Uterus (tissue), 4 donors: Measurements from ENCODE around the gene KDM4C. TPM values are rescaled to one million over a fixed set of nuclear protein-coding genes. Genes with fewer than 3 reads are reported as not detected.

ENCODE experiments used
- DNase-seq, 2 donors: peaks; one replicate each; pipeline ENCODE4 v3.0.0-alpha.2; 2019 to 2020
- H3K27ac ChIP-seq, 2 donors: fragments of 200-600 bp; sonication (generic); 1 replicate in 1 of 2; 2 replicates in 1 of 2; pipeline ENCODE4 v1.5.1; 2016 to 2018
- H3K27me3 ChIP-seq, 2 donors: fragments of 200-600 bp; sonication (generic); one replicate each; pipeline ENCODE4 v1.5.1; 2018 to 2019; ENCODE audit warnings: control low read depth in 1 of 2
- H3K36me3 ChIP-seq, 2 donors: fragments of 200-600 bp; sonication (generic); one replicate each; pipeline ENCODE4 v1.5.1; 2019; ENCODE audit warnings: control low read depth in 1 of 2
- H3K4me1 ChIP-seq, 2 donors: fragments of 200-600 bp; sonication (generic); one replicate each; pipeline ENCODE4 v1.5.1; 2018 to 2019; ENCODE audit warnings: control low read depth in 1 of 2
- H3K4me3 ChIP-seq, 2 donors: fragments of 200-600 bp; sonication (generic); 1 replicate in 1 of 2; 2 replicates in 1 of 2; pipeline ENCODE4 v1.5.1; 2018 to 2019; ENCODE audit warnings: mild to moderate bottlenecking in 1 of 2
- H3K9me3 ChIP-seq, 2 donors: fragments of 200-600 bp; sonication (generic); one replicate each; pipeline ENCODE4 v1.5.1; 2019; ENCODE audit warnings: control low read depth in 1 of 2
- POLR2A ChIP-seq, 2 donors: fragments of 450-650 bp; IDR thresholded peaks; one replicate each; pipeline ENCODE4 v1.6.1; 2016; ENCODE audit warnings: antibody characterized with exemption in 2 of 2, mild to moderate bottlenecking in 1 of 2, moderate library complexity in 1 of 2
- intact Hi-C: fragments of 100-400 bp; cut with DNase I; formaldehyde crosslinking; loops from one replicate; pipeline ENCODE4 v1.15.1; 2023; ENCODE audit warnings: low total_unique reads
- total RNA-seq, 4 donors: library from RNA; depleted of rRNA in 3 of 4; stranded (reverse); fragments of >200 nt in 3 of 4; gene quantifications; one replicate each; pipeline versions ENCODE4 v1.1.0 to v1.2.4, GENCODE V29; 2014 to 2023
- TF ChIP-seq, protein P1 (sequence below), 4 experiments: fragments of 200-600 bp in 2 of 4; fragments of 450-650 bp in 2 of 4; sonication (generic) in 2 of 4; IDR thresholded peaks; one replicate each; pipeline ENCODE4 v1.5.1; 2016 to 2019; ENCODE audit warnings: antibody characterized with exemption in 4 of 4, mild to moderate bottlenecking in 2 of 4, moderate library complexity in 1 of 4
- donor health status: DM: yes; HTN: yes; CAD: no.

The KDM4C gene
- total RNA-seq, 4 donors from 2014 or later, result 29.1 to 61.4 (median 45.5) TPM

DNA sequence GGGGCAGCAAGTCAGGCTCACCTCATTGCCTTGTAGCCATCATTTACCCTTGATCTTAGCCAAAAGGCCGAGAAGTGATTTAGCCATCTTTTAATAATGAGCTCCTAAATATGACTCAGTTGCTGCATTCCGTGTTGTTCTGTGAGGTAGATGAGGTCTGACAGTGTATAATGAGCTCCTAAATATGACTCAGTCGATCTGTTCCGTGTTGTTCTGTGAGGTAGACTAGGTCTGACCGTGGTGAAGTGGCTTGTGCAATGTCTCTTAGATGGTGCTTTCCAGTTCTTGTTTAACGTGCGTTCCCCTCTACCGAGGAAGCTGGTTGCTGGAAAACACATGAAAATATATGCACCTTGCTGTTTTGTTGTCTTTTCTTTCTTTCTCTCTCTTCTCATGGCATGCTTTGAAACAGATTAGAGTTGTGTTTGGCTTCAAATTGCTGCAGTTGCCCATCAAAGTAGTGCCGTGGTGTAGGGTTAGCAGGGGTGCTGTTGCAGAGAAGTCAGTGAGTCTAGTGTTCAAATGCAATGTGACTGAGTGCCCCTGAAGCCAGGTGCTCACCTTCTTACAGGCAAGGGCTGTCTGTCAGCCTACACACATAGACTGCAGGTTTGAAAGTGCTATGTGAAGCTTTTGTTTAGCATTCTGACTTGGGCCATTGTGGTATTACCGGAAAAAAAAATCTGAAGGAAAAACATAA lies 118.6 kb downstream of the KDM4C start:
- H3K27ac ChIP-seq, result no peak overlapping the region
- intact Hi-C loops, result no loop called here
- DNase-seq, result no peak
- no peaks in the 10 kb centered on the region for H3K27me3 ChIP-seq
- no peaks in the 10 kb centered on the region for H3K36me3 ChIP-seq
- no peaks in the 10 kb centered on the region for H3K9me3 ChIP-seq
- TF ChIP-seq, protein P1, sequence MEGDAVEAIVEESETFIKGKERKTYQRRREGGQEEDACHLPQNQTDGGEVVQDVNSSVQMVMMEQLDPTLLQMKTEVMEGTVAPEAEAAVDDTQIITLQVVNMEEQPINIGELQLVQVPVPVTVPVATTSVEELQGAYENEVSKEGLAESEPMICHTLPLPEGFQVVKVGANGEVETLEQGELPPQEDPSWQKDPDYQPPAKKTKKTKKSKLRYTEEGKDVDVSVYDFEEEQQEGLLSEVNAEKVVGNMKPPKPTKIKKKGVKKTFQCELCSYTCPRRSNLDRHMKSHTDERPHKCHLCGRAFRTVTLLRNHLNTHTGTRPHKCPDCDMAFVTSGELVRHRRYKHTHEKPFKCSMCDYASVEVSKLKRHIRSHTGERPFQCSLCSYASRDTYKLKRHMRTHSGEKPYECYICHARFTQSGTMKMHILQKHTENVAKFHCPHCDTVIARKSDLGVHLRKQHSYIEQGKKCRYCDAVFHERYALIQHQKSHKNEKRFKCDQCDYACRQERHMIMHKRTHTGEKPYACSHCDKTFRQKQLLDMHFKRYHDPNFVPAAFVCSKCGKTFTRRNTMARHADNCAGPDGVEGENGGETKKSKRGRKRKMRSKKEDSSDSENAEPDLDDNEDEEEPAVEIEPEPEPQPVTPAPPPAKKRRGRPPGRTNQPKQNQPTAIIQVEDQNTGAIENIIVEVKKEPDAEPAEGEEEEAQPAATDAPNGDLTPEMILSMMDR (IDR thresholded peaks at IDR 0.05), result no peak
- no peak for TF ChIP-seq POLR2A (IDR thresholded peaks at IDR 0.05)
- no peaks in the 10 kb centered on the region for H3K4me1 ChIP-seq
- no peak overlapping the region for H3K4me3 ChIP-seq

DNA sequence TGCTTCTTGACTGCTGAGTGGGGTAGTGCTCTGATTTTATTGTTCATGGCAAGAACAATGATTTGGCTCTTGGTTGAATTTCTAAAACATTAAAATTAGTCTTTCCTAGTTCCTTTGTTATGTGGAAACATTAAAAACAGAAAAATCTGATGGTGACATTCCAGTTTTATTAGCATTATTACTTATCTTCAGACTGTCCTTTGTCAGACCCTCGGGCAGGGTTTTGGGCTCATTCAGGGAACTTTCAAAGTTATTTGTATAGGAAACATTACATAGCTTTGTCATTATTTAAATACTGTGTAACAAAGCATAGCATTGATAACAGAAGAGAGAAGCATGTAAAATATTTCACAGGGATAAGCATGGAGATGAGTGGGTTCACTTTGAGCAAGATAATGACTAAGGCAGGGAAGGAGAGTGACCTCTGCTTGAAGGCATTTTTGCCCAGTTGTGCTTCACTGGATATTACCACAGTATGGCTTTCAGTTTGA lies 119.9 kb downstream of the KDM4C start:
- no peak overlapping the region for H3K27ac ChIP-seq

GRCh38 chr9:6880626-6881025 lies 122.9 kb downstream of the KDM4C start:
- H3K27ac ChIP-seq, result no peak overlapping the region
- intact Hi-C loops, result no loop called here
- DNase-seq, result no peak
- TF ChIP-seq, protein P1 (IDR thresholded peaks at IDR 0.05), result no peak
- no peak for TF ChIP-seq POLR2A (IDR thresholded peaks at IDR 0.05)
- H3K27me3 ChIP-seq, result no peaks in the 10 kb centered on the region
- H3K4me1 ChIP-seq, result no peaks in the 10 kb centered on the region
- no peak overlapping the region for H3K4me3 ChIP-seq
- H3K9me3 ChIP-seq, result no peaks in the 10 kb centered on the region
- no peaks in the 10 kb centered on the region for H3K36me3 ChIP-seq

More for the DNA sequence above, 119.9 kb downstream of the KDM4C start:
- Histone ChIP-seq H3K36me3 (no peaks in the 10 kb centered on the region), H3K27me3 (no peaks in the 10 kb centered on the region), H3K9me3 (no peaks in the 10 kb centered on the region), H3K4me3 (no peak overlapping the region), H3K4me1 (no peaks in the 10 kb centered on the region)
- DNase-seq, result no peak
- TF ChIP-seq, protein P1 (IDR thresholded peaks at IDR 0.05), result no peak
- TF ChIP-seq POLR2A (IDR thresholded peaks at IDR 0.05), result no peak
- intact Hi-C loops, result no loop called here

GRCh38 chr9:6884101-6884500 lies 126.3 kb downstream of the KDM4C start:
- intact Hi-C loops, result no loop called here
- H3K27me3 ChIP-seq, result no peaks in the 10 kb centered on the region
- TF ChIP-seq, protein P1 (IDR thresholded peaks at IDR 0.05), result no peak
- TF ChIP-seq POLR2A (IDR thresholded peaks at IDR 0.05), result no peak
- H3K4me1 ChIP-seq, result no peaks in the 10 kb centered on the region
- no peaks in the 10 kb centered on the region for H3K9me3 ChIP-seq
- H3K27ac ChIP-seq, result no peak overlapping the region
- H3K4me3 ChIP-seq, result no peak overlapping the region
- no peaks in the 10 kb centered on the region for H3K36me3 ChIP-seq
- DNase-seq, result no peak

DNA sequence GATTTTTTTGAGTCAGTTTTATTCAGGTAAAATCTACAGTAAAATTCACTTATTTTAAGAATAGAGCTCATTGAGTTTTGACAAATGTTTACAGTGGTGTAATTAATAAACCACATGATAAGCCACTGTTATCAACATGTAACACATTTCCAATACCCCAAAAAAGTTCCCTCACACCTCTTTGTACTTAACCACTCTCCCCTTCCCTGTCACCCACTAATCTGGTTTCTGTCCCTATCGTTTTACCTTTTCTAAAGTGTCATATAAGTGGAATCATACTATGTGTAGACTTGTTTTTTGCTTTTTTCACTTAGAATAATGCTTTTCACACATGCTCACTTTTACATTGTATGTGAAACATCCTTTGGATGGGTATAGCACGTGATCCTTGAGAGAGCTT lies 127.2 kb downstream of the KDM4C start:
- no peak for DNase-seq
- Histone ChIP-seq H3K4me3 (no peak overlapping the region), H3K27ac (no peak overlapping the region), H3K36me3 (no peaks in the 10 kb centered on the region), H3K27me3 (no peaks in the 10 kb centered on the region), H3K9me3 (no peaks in the 10 kb centered on the region), H3K4me1 (no peaks in the 10 kb centered on the region)
- TF ChIP-seq POLR2A (IDR thresholded peaks at IDR 0.05), result no peak
- TF ChIP-seq, protein P1 (IDR thresholded peaks at IDR 0.05), result no peak
- intact Hi-C loops, result no loop called here
